Kidney epithelial cell (primary cell): ENCODE data around the gene RASSF10. TPM values are rescaled to one million over a fixed set of nuclear protein-coding genes. Genes with fewer than 3 reads are reported as not detected.

Experiments
- DNase-seq: peaks from one replicate; pipeline ENCODE4 v3.0.0-alpha.2; 2010; ENCODE audit warnings: low read depth
- H3K27me3 ChIP-seq: 2 replicates; pipeline ENCODE4 v1.6.0; 2011; ENCODE audit warnings: low read length; ENCODE audit not compliant: control insufficient read depth, insufficient read depth
- H3K36me3 ChIP-seq: 2 replicates; pipeline ENCODE4 v1.5.1; 2011; ENCODE audit warnings: low read length; ENCODE audit not compliant: control insufficient read depth, insufficient read depth
- H3K4me3 ChIP-seq: 2 replicates; pipeline ENCODE4 v1.5.1; 2011; ENCODE audit warnings: low read depth, mild to moderate bottlenecking, control low read depth, low read length
- CTCF ChIP-seq: IDR thresholded peaks from 2 replicates; pipeline ENCODE4 v1.5.1; 2011; ENCODE audit warnings: mild to moderate bottlenecking, moderate library complexity, low read length, control low read depth, inconsistent platforms; ENCODE audit not compliant: insufficient read depth, poor library complexity, severe bottlenecking
- total RNA-seq: library from RNA; depleted of rRNA; stranded (reverse); fragments of >200 nt; gene quantifications from 2 replicates; pipeline ENCODE4 v1.2.3, GENCODE V29; 2015

Gene RASSF10
- total RNA-seq, 1 donor from 2014 or later = 3.5 TPM

GRCh38 chr11:13003736-13004493 is 5.2 kb upstream of the RASSF10 start:
- no peak for TF ChIP-seq CTCF
- no peak overlapping the region for H3K4me3 ChIP-seq
- no peaks in the 10 kb centered on the region for H3K27me3 ChIP-seq
- DNase-seq = no peak
- H3K36me3 ChIP-seq = no peaks in the 10 kb centered on the region

- no peaks in the 10 kb centered on the region for H3K27me3 ChIP-seq
- no peaks in the 10 kb centered on the region for H3K36me3 ChIP-seq
- no peak for TF ChIP-seq CTCF
- DNase-seq = no peak
- H3K4me3 ChIP-seq = no peak overlapping the region
Measured at GRCh38 chr11:13007182-13008060, 1.7 kb upstream of the RASSF10 start.

- Histone ChIP-seq H3K4me3 (no peak overlapping the region), H3K36me3 (no peaks in the 10 kb centered on the region), H3K27me3 (no peaks in the 10 kb centered on the region)
- TF ChIP-seq CTCF = no peak
- no peak for DNase-seq
Measured at GRCh38 chr11:13008061-13008435, 1.1 kb upstream of the RASSF10 start.

- no peak for TF ChIP-seq CTCF
- no peaks in the 10 kb centered on the region for H3K27me3 ChIP-seq
- peak overlapping the region; percentile 79 for H3K4me3 ChIP-seq
- no peak for DNase-seq
- H3K36me3 ChIP-seq = no peaks in the 10 kb centered on the region
Measured at GRCh38 chr11:13009476-13009920, 382 bp downstream of the RASSF10 start.

- no peak for TF ChIP-seq CTCF
- Histone ChIP-seq H3K4me3 (peak overlapping the region; percentile 79), H3K36me3 (no peaks in the 10 kb centered on the region), H3K27me3 (no peaks in the 10 kb centered on the region)
- no peak for DNase-seq
Measured at GRCh38 chr11:13009921-13010748, 1.0 kb downstream of the RASSF10 start.
